ENCODE data around the gene CALN1. TPM values are rescaled to one million over a fixed set of nuclear protein-coding genes. Genes with fewer than 3 reads are reported as not detected.

CALN1 gene
- polyA plus RNA-seq, 1 donor from 2014 or later: not detected

DNA sequence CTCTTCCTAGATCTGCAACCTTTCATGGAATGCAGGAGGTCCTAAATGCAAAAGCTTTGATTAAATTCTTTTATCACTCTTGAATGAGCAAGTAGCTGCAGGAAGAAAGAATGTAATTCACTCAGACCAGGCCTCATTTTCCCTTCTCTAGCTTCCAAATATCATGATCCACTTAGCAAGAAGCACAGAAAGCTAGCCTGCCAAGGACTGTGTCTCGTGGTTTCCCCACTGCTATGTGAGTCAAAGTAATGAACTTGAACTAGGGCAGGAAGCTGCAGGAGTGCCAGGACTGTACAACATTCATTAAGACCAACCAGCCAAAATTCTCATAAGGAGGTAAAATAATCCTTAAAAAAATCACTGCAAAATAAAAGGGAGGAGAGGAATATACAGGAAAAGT is 379.2 kb downstream of the CALN1 start:
- peaks cover 3% of the 10 kb centered on the region for H3K36me3 Mint-ChIP-seq
- no peak overlapping the region for H3K27ac Mint-ChIP-seq
- no peak overlapping the region for H3K4me3 Mint-ChIP-seq
- H3K27me3 Mint-ChIP-seq: no peaks in the 10 kb centered on the region
- peaks cover 5 to 18% (median 14%) of the 10 kb centered on the region in 3 donors for H3K9me3 Mint-ChIP-seq
- no peaks in the 10 kb centered on the region for H3K4me1 Mint-ChIP-seq

DNA sequence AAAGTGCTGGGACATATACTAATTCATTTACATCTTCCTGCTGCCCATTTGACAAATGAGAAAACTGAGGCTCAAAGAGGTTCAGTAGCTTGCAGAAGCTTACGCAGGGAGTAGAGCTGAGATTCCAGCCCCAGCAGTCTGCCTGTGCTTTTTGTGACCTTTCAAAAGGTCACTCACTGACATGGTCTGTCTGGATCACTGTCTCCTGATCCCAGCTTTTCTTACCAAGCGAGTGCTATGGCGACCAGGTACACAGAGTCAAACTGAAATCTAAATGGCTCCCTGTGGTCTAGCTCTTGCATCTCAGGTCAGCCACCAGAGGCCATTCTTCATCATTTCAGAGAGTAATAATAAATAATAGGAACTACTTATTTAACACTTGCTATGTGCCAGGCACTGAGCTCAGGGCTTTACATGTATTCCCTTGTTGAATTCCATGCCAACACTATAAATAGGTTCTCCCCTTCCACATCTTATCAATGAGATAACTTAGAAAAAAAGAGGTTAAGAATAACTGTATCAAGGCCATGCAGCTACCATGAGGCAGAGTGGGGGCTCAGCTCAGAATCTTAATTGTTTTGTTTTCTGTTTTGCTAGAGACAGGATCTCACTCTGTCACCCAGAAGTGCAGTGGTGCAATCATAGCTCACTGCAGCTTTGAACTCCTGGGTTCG is 381.0 kb downstream of the CALN1 start:
- peaks cover 3% of the 10 kb centered on the region for H3K36me3 Mint-ChIP-seq
- peaks cover 5 to 17% (median 13%) of the 10 kb centered on the region in 3 donors for H3K9me3 Mint-ChIP-seq
- no peak overlapping the region for H3K27ac Mint-ChIP-seq
- H3K4me3 Mint-ChIP-seq: no peak overlapping the region
- H3K27me3 Mint-ChIP-seq: no peaks in the 10 kb centered on the region
- no peaks in the 10 kb centered on the region for H3K4me1 Mint-ChIP-seq

DNA sequence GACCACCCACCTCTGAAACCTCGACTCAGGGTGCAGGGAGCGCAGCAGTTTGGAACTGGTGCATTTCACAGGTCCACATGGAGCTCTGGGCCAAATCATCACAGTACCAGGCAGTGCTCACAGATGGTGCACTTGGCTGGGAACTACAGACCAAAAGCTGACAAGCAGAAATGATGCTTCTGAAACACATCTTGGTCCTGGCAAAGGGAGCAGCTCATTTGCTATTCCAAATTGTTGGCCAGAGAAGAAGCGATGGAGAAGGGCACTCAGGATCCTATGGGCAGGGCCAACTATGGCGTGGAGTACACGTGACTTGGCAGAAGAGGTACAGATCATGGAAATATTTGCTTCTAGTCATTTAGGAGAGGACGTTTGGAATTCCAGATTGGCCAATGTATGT is 383.9 kb downstream of the CALN1 start:
- Mint-ChIP-seq H3K4me3 (no peak overlapping the region), H3K27ac (no peak overlapping the region), H3K36me3 (peaks cover 3% of the 10 kb centered on the region), H3K27me3 (no peaks in the 10 kb centered on the region), H3K4me1 (no peaks in the 10 kb centered on the region), H3K9me3 (peaks cover 2 to 11% (median 8%) of the 10 kb centered on the region in 3 donors)

DNA sequence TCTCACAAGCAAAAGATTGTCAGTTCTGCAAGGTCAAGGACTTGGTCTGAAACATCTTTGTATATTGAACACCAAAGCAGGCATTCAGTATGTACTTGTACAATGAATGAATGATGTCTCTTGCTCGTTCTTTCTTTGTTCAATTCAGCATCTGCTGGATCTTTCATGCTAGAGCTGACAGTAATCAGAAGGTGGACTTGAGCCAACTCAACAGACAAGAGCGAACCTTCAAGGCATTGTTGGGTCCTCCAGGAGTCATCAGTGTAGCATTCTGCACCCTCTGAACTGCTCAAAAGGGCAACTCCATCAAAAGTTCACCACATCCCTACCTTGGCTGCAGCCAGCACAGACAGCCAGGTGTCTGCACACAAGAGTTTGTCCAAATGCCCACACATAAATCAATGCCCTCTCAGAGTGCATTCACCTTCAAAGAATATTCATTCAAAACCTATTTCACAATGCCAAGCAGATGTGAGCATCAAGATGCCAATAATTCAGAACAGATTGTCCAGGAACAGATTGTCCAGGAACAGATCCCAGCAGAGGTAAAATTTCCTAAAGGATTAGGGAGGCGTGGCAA is 386.7 kb downstream of the CALN1 start:
- no peak overlapping the region for H3K4me3 Mint-ChIP-seq
- H3K4me1 Mint-ChIP-seq: peaks cover 0 to 1% (median 0%) of the 10 kb centered on the region in 3 donors
- no peaks in the 10 kb centered on the region for H3K27me3 Mint-ChIP-seq
- H3K9me3 Mint-ChIP-seq: peaks cover 4 to 12% (median 10%) of the 10 kb centered on the region in 3 donors
- no peak overlapping the region for H3K27ac Mint-ChIP-seq
- peaks cover 3% of the 10 kb centered on the region for H3K36me3 Mint-ChIP-seq

DNA sequence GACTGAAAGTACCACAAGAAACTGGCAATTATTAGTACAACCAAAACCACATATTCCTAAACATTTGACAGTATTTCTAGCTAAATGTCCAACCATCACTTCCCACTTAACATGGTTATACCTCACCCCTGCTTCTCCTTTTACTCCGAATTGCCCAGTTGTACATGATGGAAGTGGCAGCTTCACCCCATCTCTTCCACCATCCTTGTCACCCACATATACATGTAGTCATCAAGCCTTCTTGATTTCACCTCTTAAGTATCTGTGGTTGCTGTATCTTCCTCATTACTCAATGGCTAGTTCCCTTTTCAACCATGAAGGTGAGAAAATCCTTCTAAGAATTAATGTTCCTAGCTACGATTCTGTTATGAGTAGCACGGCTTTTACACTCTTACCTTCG is 388.2 kb downstream of the CALN1 start:
- Mint-ChIP-seq H3K27ac (no peak overlapping the region), H3K9me3 (peaks cover 7 to 12% (median 10%) of the 10 kb centered on the region in 3 donors), H3K4me1 (peaks cover 0 to 1% (median 0%) of the 10 kb centered on the region in 3 donors), H3K27me3 (no peaks in the 10 kb centered on the region), H3K36me3 (no peaks in the 10 kb centered on the region), H3K4me3 (no peak overlapping the region)

DNA sequence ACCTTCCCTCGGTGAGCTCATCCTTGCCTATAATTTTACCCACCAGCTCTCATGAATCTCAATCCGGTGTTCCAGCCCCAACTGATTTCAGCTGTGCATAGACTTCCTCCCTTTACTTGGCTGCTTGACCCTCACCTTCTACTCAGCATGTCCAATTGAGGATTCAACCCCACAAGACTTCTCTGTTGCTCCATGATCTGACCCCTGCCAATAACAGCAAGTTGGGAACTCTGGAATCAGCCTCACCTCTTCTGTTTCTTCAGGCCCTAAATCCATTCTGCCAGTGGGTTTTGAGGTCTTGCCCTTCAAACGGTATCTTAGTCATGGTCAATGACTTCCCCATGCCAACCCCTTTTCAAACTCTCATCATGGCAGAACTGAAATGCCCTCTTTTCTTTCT is 390.4 kb downstream of the CALN1 start:
- H3K4me1 Mint-ChIP-seq: peaks cover 0 to 1% (median 0%) of the 10 kb centered on the region in 3 donors
- no peaks in the 10 kb centered on the region for H3K27me3 Mint-ChIP-seq
- no peaks in the 10 kb centered on the region for H3K36me3 Mint-ChIP-seq
- H3K27ac Mint-ChIP-seq: no peak overlapping the region
- H3K9me3 Mint-ChIP-seq: peaks cover 5 to 8% (median 6%) of the 10 kb centered on the region in 3 donors
- peak overlapping the region in 1 of 4 donors; percentile 20 for H3K4me3 Mint-ChIP-seq

DNA sequence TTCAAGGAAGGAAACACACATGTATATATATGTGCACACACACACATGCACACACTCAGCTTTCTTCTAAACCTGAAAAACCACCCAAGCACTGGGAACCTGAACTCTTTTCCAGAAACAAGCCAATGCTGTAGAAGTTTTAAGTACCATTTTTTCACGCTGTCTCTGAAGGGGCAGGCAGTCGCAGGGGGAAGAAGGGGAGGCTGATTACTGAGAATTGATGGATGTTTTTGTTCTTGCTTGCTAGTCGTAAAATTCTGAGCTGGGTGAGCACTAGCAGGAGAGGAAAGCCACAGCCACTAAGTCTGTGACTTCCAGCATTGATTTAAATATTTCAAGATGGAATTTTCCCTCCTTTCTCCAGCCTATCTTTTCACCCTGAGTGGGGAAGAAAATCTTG is 391.8 kb downstream of the CALN1 start:
- no peaks in the 10 kb centered on the region for H3K36me3 Mint-ChIP-seq
- peaks cover 5 to 8% (median 5%) of the 10 kb centered on the region in 3 donors for H3K9me3 Mint-ChIP-seq
- no peak overlapping the region for H3K27ac Mint-ChIP-seq
- H3K4me1 Mint-ChIP-seq: peaks cover 0 to 1% (median 0%) of the 10 kb centered on the region in 3 donors
- no peak overlapping the region for H3K4me3 Mint-ChIP-seq
- no peaks in the 10 kb centered on the region for H3K27me3 Mint-ChIP-seq

DNA sequence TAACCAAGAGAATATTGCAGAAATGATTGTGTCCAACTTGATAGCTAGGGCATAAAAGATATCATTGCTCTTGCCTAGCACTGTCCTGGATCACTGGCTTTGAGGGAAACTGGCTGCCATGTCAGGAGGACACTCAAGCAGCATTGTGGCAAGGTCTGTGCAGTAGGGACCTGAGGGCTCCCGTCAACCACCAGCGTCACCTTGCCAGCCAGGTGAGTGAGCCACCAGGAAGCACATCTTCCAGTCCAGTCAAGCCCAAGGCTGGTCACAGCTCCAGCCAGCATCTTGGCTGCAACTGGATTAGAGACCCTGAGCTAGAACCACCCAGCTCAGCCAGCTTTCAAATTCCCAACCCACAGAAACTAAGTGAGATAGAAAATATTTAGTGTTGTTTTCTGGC is 392.7 kb downstream of the CALN1 start:
- H3K4me1 Mint-ChIP-seq: peaks cover 0 to 1% (median 0%) of the 10 kb centered on the region in 3 donors
- H3K36me3 Mint-ChIP-seq: no peaks in the 10 kb centered on the region
- H3K9me3 Mint-ChIP-seq: peaks cover 5% of the 10 kb centered on the region in 3 donors
- no peak overlapping the region for H3K4me3 Mint-ChIP-seq
- no peak overlapping the region for H3K27ac Mint-ChIP-seq
- H3K27me3 Mint-ChIP-seq: no peaks in the 10 kb centered on the region

DNA sequence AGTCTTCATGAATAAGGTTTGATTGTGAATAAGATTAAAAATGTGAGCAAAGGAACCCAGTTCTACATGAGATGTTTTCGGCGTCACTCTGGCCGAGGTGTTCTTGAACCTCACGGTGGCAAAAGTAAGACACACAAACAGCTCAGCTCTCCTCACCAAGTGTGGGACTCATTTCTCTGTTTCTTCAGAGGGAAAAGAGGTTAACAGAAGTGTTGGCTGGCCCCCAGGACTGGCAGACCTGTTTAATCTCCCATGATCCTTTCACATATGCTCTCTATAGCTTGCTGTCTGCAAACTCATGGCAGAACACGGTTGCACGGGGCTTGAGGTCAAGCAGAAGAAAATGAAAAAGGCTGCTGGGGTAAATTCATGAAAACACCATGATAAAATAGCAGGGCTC is 394.4 kb downstream of the CALN1 start:
- H3K36me3 Mint-ChIP-seq: no peaks in the 10 kb centered on the region
- H3K9me3 Mint-ChIP-seq: peaks cover 3 to 5% (median 5%) of the 10 kb centered on the region in 3 donors
- peaks cover 0 to 1% (median 0%) of the 10 kb centered on the region in 3 donors for H3K4me1 Mint-ChIP-seq
- H3K4me3 Mint-ChIP-seq: no peak overlapping the region
- no peak overlapping the region for H3K27ac Mint-ChIP-seq
- H3K27me3 Mint-ChIP-seq: no peaks in the 10 kb centered on the region

DNA sequence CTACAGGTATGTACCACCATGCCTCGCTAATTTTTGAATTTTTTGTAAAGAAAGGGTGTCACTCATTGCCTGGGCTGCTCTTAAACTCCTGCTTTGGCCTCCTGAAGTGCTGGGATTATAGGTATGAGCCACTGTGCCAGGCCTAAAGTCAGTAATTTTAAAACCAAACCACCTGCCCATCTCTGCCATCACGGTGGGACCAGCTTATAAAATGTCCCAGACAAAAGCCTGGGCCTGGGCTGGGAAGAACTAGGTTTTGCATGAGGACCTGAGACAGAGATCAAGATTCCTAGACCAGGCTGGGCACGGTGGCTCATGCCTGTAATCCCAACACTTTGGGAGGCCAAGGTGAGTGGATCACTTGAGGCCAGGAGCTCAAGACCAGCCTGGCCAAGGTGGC is 395.6 kb downstream of the CALN1 start:
- H3K4me3 Mint-ChIP-seq: no peak overlapping the region
- H3K9me3 Mint-ChIP-seq: peaks cover under 1 to 3% (median 1%) of the 10 kb centered on the region in 3 donors
- H3K27ac Mint-ChIP-seq: no peak overlapping the region
- no peaks in the 10 kb centered on the region for H3K4me1 Mint-ChIP-seq
- H3K36me3 Mint-ChIP-seq: no peaks in the 10 kb centered on the region
- no peaks in the 10 kb centered on the region for H3K27me3 Mint-ChIP-seq

DNA sequence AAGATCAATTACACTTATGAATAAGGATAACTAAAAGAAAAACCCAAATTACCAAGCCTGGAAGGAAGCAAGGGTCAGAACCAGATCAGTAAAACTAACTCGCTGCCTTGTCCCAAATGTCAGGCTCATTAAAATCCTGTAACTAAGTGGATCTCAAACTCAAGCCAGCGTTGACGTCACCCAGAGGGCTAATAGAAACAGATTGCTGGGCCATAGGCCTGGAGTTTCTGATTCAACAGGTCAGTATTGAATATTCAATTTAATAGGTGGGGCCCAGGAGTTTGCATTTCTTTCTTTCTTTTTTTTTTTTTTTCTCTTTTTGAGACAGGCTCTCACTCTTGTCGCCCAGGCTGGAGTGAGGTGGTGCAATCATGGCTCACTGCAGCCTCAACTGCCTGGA is 397.0 kb downstream of the CALN1 start:
- H3K4me3 Mint-ChIP-seq: no peak overlapping the region
- no peaks in the 10 kb centered on the region for H3K27me3 Mint-ChIP-seq
- H3K9me3 Mint-ChIP-seq: peaks cover 0 to under 1% (median 0%) of the 10 kb centered on the region in 3 donors
- H3K4me1 Mint-ChIP-seq: no peaks in the 10 kb centered on the region
- H3K27ac Mint-ChIP-seq: no peak overlapping the region
- H3K36me3 Mint-ChIP-seq: no peaks in the 10 kb centered on the region

DNA sequence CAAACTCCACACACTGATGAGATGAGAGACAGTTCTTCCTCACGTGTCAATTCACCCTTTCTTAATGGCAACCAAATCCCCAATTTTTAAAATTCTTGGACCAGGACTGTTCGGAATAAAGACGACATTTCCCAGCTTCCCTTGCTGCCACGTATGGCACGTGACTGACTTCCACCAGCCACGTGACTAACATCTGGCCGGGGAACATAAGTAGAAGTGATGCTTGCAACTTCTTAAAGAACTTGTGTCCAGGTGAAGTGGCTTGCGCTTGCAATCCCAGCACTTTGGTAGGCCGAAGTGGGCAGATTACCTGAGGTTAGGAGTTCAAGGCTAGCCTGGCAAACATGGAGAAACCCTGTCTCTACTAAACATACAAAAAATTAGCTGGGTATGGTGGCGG is 405.1 kb downstream of the CALN1 start:
- H3K4me3 Mint-ChIP-seq: no peak overlapping the region
- no peaks in the 10 kb centered on the region for H3K27me3 Mint-ChIP-seq
- no peak overlapping the region for H3K27ac Mint-ChIP-seq
- H3K36me3 Mint-ChIP-seq: no peaks in the 10 kb centered on the region
- no peaks in the 10 kb centered on the region for H3K4me1 Mint-ChIP-seq
- H3K9me3 Mint-ChIP-seq: peaks cover 4 to 8% (median 5%) of the 10 kb centered on the region in 3 donors

DNA sequence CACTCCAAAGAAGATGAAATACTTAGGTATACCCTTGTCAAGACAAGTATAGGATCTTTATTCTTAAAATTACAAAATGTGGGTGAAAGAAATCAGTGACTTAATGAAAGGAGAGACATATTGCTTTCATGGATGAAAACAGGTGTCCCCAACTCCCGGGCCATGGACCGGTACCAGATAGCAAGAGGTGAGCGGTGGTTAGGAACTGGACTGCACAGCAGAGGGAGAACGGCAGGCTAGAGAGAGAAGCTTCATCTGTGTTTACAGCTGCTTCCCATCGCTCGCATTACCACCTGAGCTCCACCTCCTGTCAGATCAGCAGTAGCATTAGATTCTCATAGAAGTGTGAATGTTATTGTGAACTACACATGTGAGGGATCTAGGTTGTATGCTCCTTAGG is 408.9 kb downstream of the CALN1 start:
- no peak overlapping the region for H3K27ac Mint-ChIP-seq

DNA sequence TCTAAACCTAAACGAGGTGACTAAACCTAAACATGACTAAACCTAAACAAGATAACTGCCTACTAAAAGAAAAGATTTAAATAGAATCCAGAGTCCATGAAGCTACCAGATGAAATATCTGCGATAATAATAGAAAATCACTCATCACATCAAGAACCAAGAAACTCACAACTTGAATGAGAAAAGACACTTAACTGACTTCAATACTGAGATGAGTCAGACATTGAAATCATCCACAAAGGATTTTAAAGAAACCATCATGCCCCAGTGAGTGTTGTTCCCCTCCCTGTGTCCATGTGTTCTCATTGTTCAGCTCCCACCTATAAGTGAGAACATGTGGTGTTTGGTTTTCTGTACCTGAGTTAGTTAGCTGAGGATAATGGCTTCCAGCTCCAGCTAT is 416.0 kb downstream of the CALN1 start:
- H3K9me3 Mint-ChIP-seq: peaks cover under 1 to 10% (median 5%) of the 10 kb centered on the region in 3 donors
- H3K4me1 Mint-ChIP-seq: no peaks in the 10 kb centered on the region
- H3K27ac Mint-ChIP-seq: no peak overlapping the region
- no peaks in the 10 kb centered on the region for H3K36me3 Mint-ChIP-seq
- H3K27me3 Mint-ChIP-seq: no peaks in the 10 kb centered on the region
- no peak overlapping the region for H3K4me3 Mint-ChIP-seq

More for the DNA sequence above, 408.9 kb downstream of the CALN1 start:
- no peaks in the 10 kb centered on the region for H3K27me3 Mint-ChIP-seq
- no peak overlapping the region for H3K4me3 Mint-ChIP-seq
- H3K36me3 Mint-ChIP-seq: no peaks in the 10 kb centered on the region
- peaks cover 3 to 14% (median 8%) of the 10 kb centered on the region in 3 donors for H3K9me3 Mint-ChIP-seq
- H3K4me1 Mint-ChIP-seq: no peaks in the 10 kb centered on the region

DNA sequence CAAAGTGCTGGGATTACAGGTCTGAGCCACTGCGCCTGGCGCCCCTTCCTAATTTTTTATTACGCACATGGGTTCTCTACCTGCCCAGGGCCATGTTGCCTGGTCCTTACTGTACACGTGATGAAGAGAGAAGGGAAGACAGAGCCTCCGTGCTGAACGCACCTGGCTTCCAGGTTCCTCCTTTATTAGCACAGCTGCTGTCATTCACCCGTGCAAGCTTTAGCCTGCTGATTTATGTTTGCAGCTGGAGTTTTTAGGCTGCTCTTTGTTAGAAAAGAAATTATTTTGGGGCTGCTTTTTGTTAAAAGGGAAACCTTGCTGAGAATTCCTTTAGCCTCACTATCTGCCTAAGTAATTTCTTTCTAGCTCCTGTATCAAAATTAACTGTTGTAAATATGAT is 417.0 kb downstream of the CALN1 start:
- H3K36me3 Mint-ChIP-seq: no peaks in the 10 kb centered on the region
- no peaks in the 10 kb centered on the region for H3K4me1 Mint-ChIP-seq
- no peaks in the 10 kb centered on the region for H3K27me3 Mint-ChIP-seq
- H3K27ac Mint-ChIP-seq: no peak overlapping the region
- no peak overlapping the region for H3K4me3 Mint-ChIP-seq
- peaks cover 0 to 8% (median 8%) of the 10 kb centered on the region in 3 donors for H3K9me3 Mint-ChIP-seq

DNA sequence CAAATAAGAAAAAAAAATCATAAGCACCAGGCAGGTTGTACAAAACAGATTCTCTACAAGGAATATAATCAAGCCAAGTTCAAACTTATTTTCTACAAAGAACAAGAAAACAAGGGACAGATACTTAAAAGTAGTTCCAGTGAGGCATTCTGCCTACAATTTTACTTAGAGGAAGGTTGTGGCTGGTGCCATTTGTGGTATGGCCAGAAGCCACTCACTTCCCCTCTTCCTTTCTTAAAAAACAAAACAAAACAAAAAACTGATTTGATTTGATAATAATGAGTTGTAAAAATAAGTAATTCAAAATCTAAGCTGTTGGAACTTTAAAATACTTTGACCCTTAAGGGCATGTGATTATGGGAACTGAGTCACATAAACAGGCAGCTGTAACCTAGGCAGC is 420.6 kb downstream of the CALN1 start:
- no peaks in the 10 kb centered on the region for H3K36me3 Mint-ChIP-seq
- peaks cover 2 to 13% (median 6%) of the 10 kb centered on the region in 3 donors for H3K9me3 Mint-ChIP-seq
- no peaks in the 10 kb centered on the region for H3K27me3 Mint-ChIP-seq
- no peak overlapping the region for H3K4me3 Mint-ChIP-seq
- H3K4me1 Mint-ChIP-seq: no peaks in the 10 kb centered on the region
- H3K27ac Mint-ChIP-seq: no peak overlapping the region

Measured in IgD-negative memory B cell (primary cell).